GM21447 (cell line): Measurements from ENCODE around the gene UST.
"Not testable (repeated sequence)": the region's sequence is repeated elsewhere in the genome, so short reads cannot be mapped to it uniquely, and the experiment has no call there.

Source experiments
- ATAC-seq: cut with Tn5 transposase; IDR thresholded peaks from one replicate; pipeline ENCODE4 v1.9.1; 2021; ENCODE audit not compliant: unreplicated experiment

Gene UST

GRCh38 chr6:148890652-148891404 is 144.0 kb downstream of the UST start:
- ATAC-seq, result no peak

- no peak for ATAC-seq
These were observed 144.6 kb downstream of the UST start for GRCh38 chr6:148891405-148891783.

- ATAC-seq, result no peak
These were observed 145.4 kb downstream of the UST start for GRCh38 chr6:148892247-148892646.

GRCh38 chr6:148893073-148893472 is 146.2 kb downstream of the UST start:
- no peak for ATAC-seq

- ATAC-seq, result no peak
These were observed 146.7 kb downstream of the UST start for GRCh38 chr6:148893481-148893880.

GRCh38 chr6:148898376-148899014 is 151.7 kb downstream of the UST start:
- no peak for ATAC-seq

GRCh38 chr6:148904896-148905870 is 158.4 kb downstream of the UST start:
- no peak for ATAC-seq

- ATAC-seq, result no peak
These were observed 159.1 kb downstream of the UST start for GRCh38 chr6:148905901-148906300.

GRCh38 chr6:148906386-148906785 is 159.6 kb downstream of the UST start:
- ATAC-seq, result no peak

GRCh38 chr6:148907573-148907972 is 160.7 kb downstream of the UST start:
- no peak for ATAC-seq

- ATAC-seq, result no peak
These were observed 165.4 kb downstream of the UST start for GRCh38 chr6:148912252-148912651.

GRCh38 chr6:148915810-148916209 is 169.0 kb downstream of the UST start:
- ATAC-seq, result no peak

- ATAC-seq, result not testable (repeated sequence)
These were observed 169.7 kb downstream of the UST start for GRCh38 chr6:148916485-148916884.

- ATAC-seq, result no peak
These were observed 177.6 kb downstream of the UST start for GRCh38 chr6:148924226-148925012.

- no peak for ATAC-seq
These were observed 178.9 kb downstream of the UST start for GRCh38 chr6:148925701-148926100.

- ATAC-seq, result no peak
These were observed 179.6 kb downstream of the UST start for GRCh38 chr6:148926478-148926877.

GRCh38 chr6:148927586-148927985 is 180.8 kb downstream of the UST start:
- no peak for ATAC-seq

GRCh38 chr6:148928811-148929210 is 182.0 kb downstream of the UST start:
- ATAC-seq, result no peak

- ATAC-seq, result no peak
These were observed 185.4 kb downstream of the UST start for GRCh38 chr6:148932208-148932607.

GRCh38 chr6:148932731-148933130 is 185.9 kb downstream of the UST start:
- no peak for ATAC-seq

GRCh38 chr6:148934539-148934938 is 187.7 kb downstream of the UST start:
- ATAC-seq, result no peak
